Karpas-422 (cell line): ENCODE data around the gene MCTP2. TPM values are rescaled to one million over a fixed set of nuclear protein-coding genes. Genes with fewer than 3 reads are reported as not detected.
A peak's percentile ranks its signal among the peaks of the same experiment; 100 is the strongest.

Source experiments
- DNase-seq: peaks from one replicate; pipeline ENCODE4 v3.0.0-alpha.2; 2015
- H2AFZ ChIP-seq: fragments of 200-600 bp; sonication (generic); 2 replicates; pipeline ENCODE4 v1.6.1; 2014; ENCODE audit warnings: antibody characterized with exemption, low read length, mixed read lengths
- H3K27ac ChIP-seq: fragments of 200-600 bp; sonication (generic); 2 replicates; pipeline ENCODE4 v1.5.1; 2014; ENCODE audit warnings: mild to moderate bottlenecking, low read length, moderate library complexity
- H3K27me3 ChIP-seq: fragments of 200-600 bp; sonication (generic); 2 replicates; pipeline ENCODE4 v1.6.1; 2014; ENCODE audit warnings: low read length, mixed read lengths
- H3K36me3 ChIP-seq: fragments of 200-600 bp; sonication (generic); 2 replicates; pipeline ENCODE4 v1.6.1; 2014; ENCODE audit warnings: low read length, mixed read lengths; ENCODE audit not compliant: insufficient read depth
- H3K4me1 ChIP-seq: fragments of 200-600 bp; sonication (generic); 2 replicates; pipeline ENCODE4 v1.6.1; 2014; ENCODE audit warnings: mild to moderate bottlenecking, low read length, mixed read lengths
- H3K4me2 ChIP-seq: fragments of 200-600 bp; sonication (generic); 2 replicates; pipeline ENCODE4 v1.6.1; 2014; ENCODE audit warnings: low read length, low read depth, mild to moderate bottlenecking; ENCODE audit not compliant: poor library complexity, severe bottlenecking
- H3K4me3 ChIP-seq: fragments of 200-600 bp; sonication (generic); 2 replicates; pipeline ENCODE4 v1.5.1; 2014; ENCODE audit warnings: mild to moderate bottlenecking, antibody characterized with exemption, low read length, mixed read lengths
- H3K79me2 ChIP-seq: fragments of 200-600 bp; sonication (generic); 2 replicates; pipeline ENCODE4 v1.6.1; 2014; ENCODE audit warnings: mild to moderate bottlenecking, low read length, mixed read lengths
- H3K9ac ChIP-seq: fragments of 200-600 bp; sonication (generic); 2 replicates; pipeline ENCODE4 v1.6.0; 2014; ENCODE audit warnings: low read length
- H3K9me2 ChIP-seq: fragments of 200-600 bp; sonication (generic), shearing (Covaris generic); replicated peaks from 2 replicates; pipeline ENCODE4 v1.6.0; 2014; ENCODE audit warnings: mild to moderate bottlenecking, low read length, moderate library complexity; ENCODE audit not compliant: insufficient read depth
- H3K9me3 ChIP-seq: fragments of 300-700, 200-600 bp; sonication (generic); 2 replicates; pipeline ENCODE4 v1.6.1; 2014; ENCODE audit warnings: low read length, mixed read lengths
- H4K20me1 ChIP-seq: fragments of 200-600 bp; sonication (generic); 2 replicates; pipeline ENCODE4 v1.6.1; 2014; ENCODE audit warnings: mild to moderate bottlenecking, antibody characterized with exemption, low read length, low read depth; ENCODE audit not compliant: insufficient read depth
- total RNA-seq: library from RNA; depleted of rRNA; stranded (reverse); fragments of >200 nt; shearing (Covaris generic); gene quantifications from 2 replicates; pipeline ENCODE4 v1.2.3, GENCODE V29; 2014; ENCODE audit warnings: low replicate concordance

MCTP2 gene
- total RNA-seq, 1 experiment from 2014 or later = 58.9 TPM

DNA sequence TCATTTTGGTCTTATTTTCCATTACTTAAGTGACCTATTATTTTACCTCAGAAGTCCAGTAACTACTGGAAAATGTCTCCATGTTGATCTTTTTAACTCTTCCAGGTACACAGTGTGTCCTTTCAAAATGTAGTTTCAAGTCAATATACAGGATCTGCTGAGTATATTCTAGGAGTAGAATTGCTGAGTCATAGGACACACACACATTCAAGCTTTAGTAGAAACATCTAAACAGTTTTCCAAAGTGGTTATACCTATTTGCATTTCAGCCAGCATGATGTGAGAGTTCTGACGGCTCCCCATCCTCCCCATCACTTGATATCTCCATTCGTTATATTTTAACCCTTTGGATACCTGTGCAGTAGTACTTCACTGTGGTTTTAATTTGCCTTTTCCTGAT, 271.9 kb downstream of the MCTP2 start:
- no peaks in the 10 kb centered on the region for H4K20me1 ChIP-seq
- no peaks in the 10 kb centered on the region for H3K36me3 ChIP-seq
- H2AFZ ChIP-seq = no peak overlapping the region
- no peaks in the 10 kb centered on the region for H3K27me3 ChIP-seq
- no peak overlapping the region for H3K4me2 ChIP-seq
- no peaks in the 10 kb centered on the region for H3K4me1 ChIP-seq
- no peak overlapping the region for H3K9ac ChIP-seq
- no peaks in the 10 kb centered on the region for H3K79me2 ChIP-seq
- no peak overlapping the region for H3K4me3 ChIP-seq
- no peak for DNase-seq
- no peaks in the 10 kb centered on the region for H3K9me3 ChIP-seq
- H3K9me2 ChIP-seq = no peaks in the 10 kb centered on the region
- no peak overlapping the region for H3K27ac ChIP-seq

DNA sequence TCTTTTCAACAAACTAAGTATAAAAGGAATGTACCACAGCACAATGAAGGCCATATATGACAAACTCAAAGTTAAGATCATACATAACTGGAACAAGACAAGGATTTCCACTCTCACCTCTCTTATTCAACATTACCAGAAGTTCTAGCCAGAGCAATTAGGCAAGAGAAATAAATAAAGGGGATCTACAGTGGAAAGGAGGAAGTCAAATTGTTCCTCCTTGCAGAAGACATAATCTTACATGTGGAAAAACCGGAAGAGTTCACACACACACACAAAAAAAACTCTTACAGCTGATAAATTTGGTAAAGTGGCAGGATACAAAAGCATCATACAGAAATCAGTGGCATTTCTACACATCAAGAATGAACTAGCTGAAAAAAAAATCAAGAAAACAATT, 277.9 kb downstream of the MCTP2 start:
- no peak overlapping the region for H3K9ac ChIP-seq
- no peak overlapping the region for H3K4me2 ChIP-seq
- no peaks in the 10 kb centered on the region for H3K79me2 ChIP-seq
- no peaks in the 10 kb centered on the region for H3K4me1 ChIP-seq
- H3K4me3 ChIP-seq = no peak overlapping the region
- DNase-seq = no peak
- H3K27ac ChIP-seq = no peak overlapping the region
- H3K36me3 ChIP-seq = no peaks in the 10 kb centered on the region
- no peaks in the 10 kb centered on the region for H3K9me2 ChIP-seq
- no peaks in the 10 kb centered on the region for H3K9me3 ChIP-seq
- H4K20me1 ChIP-seq = no peaks in the 10 kb centered on the region
- H3K27me3 ChIP-seq = no peaks in the 10 kb centered on the region
- H2AFZ ChIP-seq = no peak overlapping the region

- H3K9me2 ChIP-seq = no peaks in the 10 kb centered on the region
- H3K4me2 ChIP-seq = no peak overlapping the region
- no peak overlapping the region for H3K9ac ChIP-seq
- H3K27ac ChIP-seq = no peak overlapping the region
- H2AFZ ChIP-seq = no peak overlapping the region
- H3K36me3 ChIP-seq = no peaks in the 10 kb centered on the region
- H3K79me2 ChIP-seq = no peaks in the 10 kb centered on the region
- no peaks in the 10 kb centered on the region for H3K9me3 ChIP-seq
- H3K4me1 ChIP-seq = peaks cover 11% of the 10 kb centered on the region
- no peaks in the 10 kb centered on the region for H4K20me1 ChIP-seq
- H3K4me3 ChIP-seq = no peak overlapping the region
- H3K27me3 ChIP-seq = no peaks in the 10 kb centered on the region
- no peak for DNase-seq
Observed at GRCh38 chr15:94522125-94522524, 290.8 kb downstream of the MCTP2 start.

DNA sequence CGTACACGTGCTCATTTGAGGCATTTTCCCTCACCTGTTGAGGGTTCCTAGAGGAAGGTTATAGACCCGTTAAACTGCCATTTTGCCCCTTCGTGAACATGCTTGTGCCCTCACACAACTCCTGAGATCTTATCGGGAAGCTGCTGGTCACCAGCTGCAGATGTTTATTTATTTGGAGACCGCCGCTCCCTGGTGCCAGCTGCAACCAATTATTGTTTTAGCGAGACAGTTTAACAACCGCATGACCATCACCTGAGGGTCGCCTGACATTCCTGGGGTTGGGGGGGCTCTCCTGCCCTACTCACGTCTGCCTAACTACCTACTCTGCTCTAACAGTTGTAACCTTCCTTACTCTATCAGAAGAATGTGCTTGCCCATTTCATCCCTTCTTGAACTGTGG, 292.5 kb downstream of the MCTP2 start:
- Histone ChIP-seq H3K4me3 (no peak overlapping the region), H3K79me2 (no peaks in the 10 kb centered on the region), H3K9ac (no peak overlapping the region), H3K27me3 (no peaks in the 10 kb centered on the region), H3K9me3 (no peaks in the 10 kb centered on the region), H3K4me2 (no peak overlapping the region), H3K36me3 (no peaks in the 10 kb centered on the region), H2AFZ (no peak overlapping the region), H3K4me1 (no peaks in the 10 kb centered on the region), H4K20me1 (no peaks in the 10 kb centered on the region), H3K27ac (no peak overlapping the region), H3K9me2 (no peaks in the 10 kb centered on the region)
- DNase-seq = no peak

- H3K9ac ChIP-seq = no peak overlapping the region
- no peaks in the 10 kb centered on the region for H3K27me3 ChIP-seq
- H3K9me2 ChIP-seq = no peaks in the 10 kb centered on the region
- H2AFZ ChIP-seq = no peak overlapping the region
- no peaks in the 10 kb centered on the region for H4K20me1 ChIP-seq
- H3K4me1 ChIP-seq = no peaks in the 10 kb centered on the region
- no peak for DNase-seq
- H3K4me2 ChIP-seq = no peak overlapping the region
- no peaks in the 10 kb centered on the region for H3K9me3 ChIP-seq
- H3K79me2 ChIP-seq = no peaks in the 10 kb centered on the region
- H3K4me3 ChIP-seq = no peak overlapping the region
- no peaks in the 10 kb centered on the region for H3K36me3 ChIP-seq
- no peak overlapping the region for H3K27ac ChIP-seq
Observed at GRCh38 chr15:94524565-94524964, 293.2 kb downstream of the MCTP2 start.

DNA sequence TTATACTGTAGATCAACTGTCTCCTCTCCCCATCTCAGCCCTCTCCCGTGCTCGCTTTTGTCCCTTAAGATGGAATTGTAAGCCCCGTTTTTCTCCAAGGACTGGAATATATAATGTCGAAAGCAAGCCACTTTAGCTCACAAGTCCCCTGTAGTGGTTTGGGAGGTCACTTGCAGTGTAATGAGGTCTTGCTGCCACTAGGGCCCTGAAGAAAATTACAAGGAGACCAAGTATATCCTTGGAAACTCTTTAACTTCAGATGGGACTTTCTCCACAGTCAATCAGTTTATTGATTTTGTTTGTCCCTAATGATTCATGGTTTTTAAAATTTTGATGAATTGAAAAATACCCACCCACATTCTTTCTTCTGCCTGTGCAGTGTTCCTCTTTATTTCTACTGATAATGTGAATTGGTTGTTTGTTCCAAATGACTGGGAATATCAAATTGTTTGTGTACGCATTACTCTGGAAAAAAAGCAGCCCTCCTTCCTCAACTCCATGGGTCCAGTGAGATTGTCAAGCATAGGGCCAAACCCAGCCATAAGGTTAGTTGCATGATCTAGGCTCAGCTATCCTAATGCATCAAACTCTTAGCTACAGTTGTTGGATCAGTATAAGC, 294.8 kb downstream of the MCTP2 start:
- Histone ChIP-seq H3K27ac (no peak overlapping the region), H3K4me2 (no peak overlapping the region), H3K4me3 (no peak overlapping the region), H3K36me3 (no peaks in the 10 kb centered on the region), H3K27me3 (no peaks in the 10 kb centered on the region), H3K9ac (no peak overlapping the region), H3K9me2 (no peaks in the 10 kb centered on the region), H3K9me3 (no peaks in the 10 kb centered on the region), H4K20me1 (no peaks in the 10 kb centered on the region), H2AFZ (no peak overlapping the region), H3K79me2 (no peaks in the 10 kb centered on the region), H3K4me1 (no peaks in the 10 kb centered on the region)
- DNase-seq = peak; percentile 63

DNA sequence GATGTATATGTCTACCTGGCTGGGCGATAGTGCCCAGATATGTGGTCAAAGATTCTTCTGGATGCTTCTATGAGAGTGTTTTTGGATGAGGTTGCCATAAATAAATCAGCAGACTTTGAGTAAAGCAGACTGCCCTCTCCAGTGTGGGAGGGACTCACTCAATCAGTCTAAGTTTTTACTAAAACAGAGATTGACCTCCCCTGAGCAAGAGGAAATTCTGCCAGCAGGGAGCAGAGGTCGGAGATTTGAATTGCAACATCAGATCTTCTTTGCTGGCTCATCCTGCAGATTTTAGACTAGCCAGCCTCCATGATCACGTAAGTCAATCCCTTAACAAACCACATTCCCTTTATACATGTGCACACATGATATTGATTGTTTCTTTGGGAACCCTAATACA, 300.9 kb downstream of the MCTP2 start:
- Histone ChIP-seq H3K79me2 (no peaks in the 10 kb centered on the region), H3K36me3 (no peaks in the 10 kb centered on the region), H3K4me1 (no peaks in the 10 kb centered on the region), H3K27ac (no peak overlapping the region), H3K9ac (no peak overlapping the region), H3K4me3 (no peak overlapping the region), H3K9me3 (no peaks in the 10 kb centered on the region), H2AFZ (no peak overlapping the region), H3K27me3 (no peaks in the 10 kb centered on the region), H4K20me1 (no peaks in the 10 kb centered on the region), H3K4me2 (no peak overlapping the region), H3K9me2 (no peaks in the 10 kb centered on the region)
- no peak for DNase-seq
